ENCODE results near the gene PTPRM. TPM values are rescaled to one million over a fixed set of nuclear protein-coding genes. Genes with fewer than 3 reads are reported as not detected.

The PTPRM gene
- total and polyA plus RNA-seq, 2 of the 8 experiments (the other 6 are each of a cell fraction or from before 2014, with no cell fraction given): 4.1 to 7.0 TPM

DNA sequence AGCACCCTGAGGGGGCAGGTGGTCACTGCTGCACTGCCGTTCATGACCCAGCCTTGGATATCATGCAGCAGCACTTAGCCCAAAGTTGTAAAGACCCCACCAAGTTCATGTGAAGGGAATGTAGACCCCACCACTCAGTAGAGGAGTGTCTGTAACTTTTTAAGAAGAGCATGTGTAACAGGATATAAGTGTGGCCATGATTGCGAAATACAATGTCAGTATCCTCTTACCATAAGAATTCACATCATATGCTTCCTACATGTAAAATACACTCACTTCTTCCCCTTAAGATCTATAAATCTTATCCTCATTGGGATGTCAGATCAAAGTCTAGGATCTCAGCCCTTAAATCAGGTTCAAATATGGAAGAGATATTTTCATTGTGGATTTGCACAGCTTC, 276.9 kb downstream of the PTPRM start:
- ChIA-PET POLR2A (ENCODE audit: partially characterized antibody) (no interaction called here), CTCF (ENCODE audit: partially characterized antibody) (no interaction called here)
- Histone ChIP-seq H2AK5ac (ENCODE audit: low read depth, low read length) (no peak overlapping the region), H3K23me2 (ENCODE audit: low read depth, low read length) (no peaks in the 10 kb centered on the region), H3K4me1 (replicated peaks in 1 of 4; ENCODE audit: control insufficient read depth in 3 of 4, insufficient read depth in 4 of 4, low read length in 3 of 4) (no peaks in the 10 kb centered on the region), H3K4me2 (ENCODE audit: insufficient read depth in 1 of 2, low read depth in 2 of 2, low read length in 2 of 2) (no peak overlapping the region), H2BK20ac (ENCODE audit: low read length) (no peak overlapping the region), H3K23ac (ENCODE audit: insufficient read length) (no peak overlapping the region), H4K20me1 (replicated peaks in 1 of 2; ENCODE audit: control insufficient read depth in 1 of 2, insufficient read depth in 2 of 2, low read length in 2 of 2) (no peaks in the 10 kb centered on the region), H4K5ac (ENCODE audit: insufficient read length, low read depth, low read length) (no peak overlapping the region), H3K79me1 (ENCODE audit: low read depth, low read length) (no peaks in the 10 kb centered on the region), H3K4ac (replicated peaks; ENCODE audit: insufficient read length, low read depth, low read length) (no peak overlapping the region), H3K27me3 (replicated peaks in 1 of 4; ENCODE audit: control insufficient read depth in 3 of 4, extremely low read depth in 1 of 4, insufficient read depth in 3 of 4, low read length in 3 of 4) (no peaks in the 10 kb centered on the region), H2BK15ac (ENCODE audit: low read length) (no peak overlapping the region), H3K14ac (ENCODE audit: insufficient read length) (no peak overlapping the region), H4K8ac (ENCODE audit: extremely low read depth, insufficient read depth, low read length) (no peak overlapping the region), H3K4me3 (ENCODE audit: extremely low read depth in 1 of 4, insufficient read depth in 2 of 4, low read depth in 3 of 4, low read length in 4 of 4) (no peak overlapping the region), H3K36me3 (ENCODE audit: control insufficient read depth in 2 of 4, insufficient read depth in 4 of 4, low read length in 3 of 4) (no peaks in the 10 kb centered on the region), H2BK120ac (replicated peaks; ENCODE audit: low read depth, low read length) (no peak overlapping the region), H2BK5ac (ENCODE audit: low read depth, low read length) (no peak overlapping the region), H2AFZ (ENCODE audit: low read length) (no peak overlapping the region), H4K91ac (replicated peaks; ENCODE audit: insufficient read length, low read length) (no peak overlapping the region), H3K18ac (ENCODE audit: extremely low read depth, low read length) (no peak overlapping the region), H3K27ac (ENCODE audit: low read depth, low read length) (no peak overlapping the region), H2BK12ac (ENCODE audit: low read depth, low read length) (no peak overlapping the region), H3K56ac (replicated peaks; ENCODE audit: insufficient read length, low read depth, low read length) (no peak overlapping the region), H3K79me2 (ENCODE audit: control insufficient read depth in 1 of 2, insufficient read depth in 2 of 2, low read length in 2 of 2) (no peaks in the 10 kb centered on the region), H3K9me3 (ENCODE audit: insufficient read depth in 2 of 2, low read depth in 1 of 2, low read length in 1 of 2) (peaks cover 11% of the 10 kb centered on the region in 2 experiments; a peak in 3 of 4 replicates), H3K9ac (replicated peaks in 1 of 4; ENCODE audit: extremely low read depth in 1 of 4, low read depth in 3 of 4, low read length in 3 of 4) (no peak overlapping the region)
- FAIRE-seq (no peak), DNase-seq (ENCODE audit: low read depth in 1 of 2, low spot score in 2 of 2) (no peak)
- TF ChIP-seq TCF12 (IDR thresholded peaks at IDR 0.05; ENCODE audit: low read depth, low read length) (no peak), CEBPB (IDR thresholded peaks at IDR 0.05; ENCODE audit: low read depth, low read length) (peak; percentile 74; the same call in 1 of the 2 replicates)
- 89% methylated on average over 2 of the region's 2 CpGs; no CpG with 5 or more reads in 1 of the 2 experiments for WGBS, 2 experiments (ENCODE audit: extremely low coverage in 1 of 2, insufficient coverage in 1 of 2, insufficient read length in 1 of 2, insufficient replicate concordance in 2 of 2, low coverage in 1 of 2, low lambda C conversion rate in 2 of 2, missing lambda C conversion rate in 1 of 2)
